Measurements from ENCODE around the gene C1orf21.

C1orf21 gene

DNA sequence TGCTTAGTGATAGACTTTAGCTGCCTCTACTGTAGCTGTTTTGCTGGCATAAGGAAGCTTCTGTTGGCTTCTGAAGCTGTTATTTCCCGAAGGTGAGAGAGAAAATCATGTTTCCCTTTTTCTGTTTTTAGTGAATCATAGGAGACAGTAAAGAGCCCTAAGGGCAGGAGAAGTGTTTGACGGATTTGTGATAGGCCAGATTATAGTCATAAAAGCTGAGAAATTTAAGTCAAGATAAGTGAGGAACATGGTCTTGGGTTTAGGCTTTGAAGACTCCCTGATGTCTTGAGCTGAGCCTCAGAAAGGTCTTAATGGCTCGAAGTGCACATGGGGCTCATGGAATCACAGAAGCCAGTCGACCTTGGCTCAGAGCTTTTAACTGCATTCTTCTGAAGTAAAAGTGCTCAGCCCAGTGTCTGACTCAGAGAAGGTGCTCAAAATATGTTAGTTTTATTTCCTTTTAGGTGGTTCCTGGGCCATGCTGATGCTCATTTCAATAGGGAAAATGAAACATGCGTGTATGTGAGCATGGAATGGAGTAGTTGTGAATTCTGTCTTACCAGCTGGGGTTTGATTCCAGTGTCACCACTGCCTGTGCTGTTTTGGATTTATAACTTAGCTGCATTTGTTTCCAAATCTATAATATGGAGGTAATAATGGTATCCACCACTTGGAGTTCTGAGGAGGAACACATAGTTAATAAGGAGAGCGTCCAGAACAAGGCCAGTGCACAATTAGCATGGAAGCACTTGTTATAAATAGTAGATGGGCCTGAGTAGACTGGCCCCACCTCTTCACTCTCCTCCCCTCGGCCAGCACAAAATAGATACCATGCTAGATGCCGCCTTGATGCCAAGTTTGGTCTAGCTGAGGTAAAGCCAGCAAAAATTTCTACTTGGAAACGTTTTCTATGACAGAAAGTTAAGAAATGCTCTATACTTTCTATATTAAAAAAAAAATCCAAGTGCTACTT is 99.2 kb downstream of the C1orf21 start:
- DNase-seq (ENCODE audit: low read depth in 2 of 2), result no peak

DNA sequence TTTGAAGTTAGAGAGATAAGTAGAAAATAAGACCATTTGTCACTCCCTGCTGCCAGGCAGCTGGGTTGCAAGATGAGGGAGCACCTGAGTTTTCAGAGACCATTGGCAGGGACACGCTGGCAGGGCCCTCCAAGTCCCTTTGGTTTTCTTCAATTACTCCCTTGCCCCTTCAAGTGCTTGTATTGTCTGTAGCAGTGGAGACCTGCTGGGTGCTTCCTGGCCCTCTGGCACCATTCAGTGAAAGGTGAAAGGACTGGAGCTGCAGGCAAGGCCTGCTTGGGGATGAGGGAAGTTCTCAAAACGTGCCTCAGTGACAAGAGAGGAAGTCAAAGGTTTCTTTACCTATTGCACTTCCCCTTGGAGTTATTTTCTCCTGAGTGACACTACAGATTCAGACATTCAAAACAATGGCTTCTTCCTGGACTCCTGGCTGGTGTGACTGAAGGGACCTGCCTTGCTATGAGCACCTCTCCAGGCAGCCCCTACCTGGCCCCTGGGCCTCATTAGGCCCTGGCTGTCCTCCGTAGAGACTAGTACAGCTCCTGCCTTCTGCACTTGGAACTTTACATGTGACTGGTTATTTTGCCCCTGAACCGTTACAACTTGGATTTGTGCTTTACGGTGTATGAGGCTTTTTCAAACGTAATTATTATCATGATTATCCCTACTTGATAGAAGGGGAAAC is 100.1 kb downstream of the C1orf21 start:
- no peak for DNase-seq (ENCODE audit: low read depth in 2 of 2)

DNA sequence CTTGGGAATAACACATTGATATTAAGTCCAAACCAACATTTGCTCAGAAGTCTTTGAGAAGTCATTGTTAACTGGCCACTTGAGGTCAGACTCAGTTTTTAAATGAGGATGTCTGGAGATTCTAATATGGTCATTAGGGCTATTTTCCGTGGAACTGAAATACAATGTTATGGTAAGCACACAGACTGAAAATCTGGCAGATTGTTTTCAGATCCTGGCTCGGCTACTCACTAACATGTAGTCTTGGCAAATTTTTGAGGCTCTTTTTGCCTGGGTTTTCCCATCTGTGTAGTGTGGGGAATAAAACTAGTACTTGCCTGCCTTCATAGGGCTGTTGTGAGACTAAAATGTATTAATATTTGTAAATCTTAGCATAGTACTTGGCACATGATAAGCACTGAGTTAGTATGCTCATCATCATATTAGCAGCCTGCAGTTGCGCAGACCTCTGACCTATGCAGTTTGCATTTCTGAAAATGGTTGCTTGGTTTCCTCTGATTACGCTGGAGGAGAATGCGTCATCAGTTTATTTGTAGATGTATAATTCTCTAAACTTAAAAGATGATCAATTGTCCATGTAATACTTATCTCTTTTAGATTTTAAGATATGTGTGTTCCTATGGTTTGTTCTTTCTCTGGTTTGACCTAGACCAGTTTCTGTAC is 100.8 kb downstream of the C1orf21 start:
- no peak for DNase-seq (ENCODE audit: low read depth in 2 of 2)

DNA sequence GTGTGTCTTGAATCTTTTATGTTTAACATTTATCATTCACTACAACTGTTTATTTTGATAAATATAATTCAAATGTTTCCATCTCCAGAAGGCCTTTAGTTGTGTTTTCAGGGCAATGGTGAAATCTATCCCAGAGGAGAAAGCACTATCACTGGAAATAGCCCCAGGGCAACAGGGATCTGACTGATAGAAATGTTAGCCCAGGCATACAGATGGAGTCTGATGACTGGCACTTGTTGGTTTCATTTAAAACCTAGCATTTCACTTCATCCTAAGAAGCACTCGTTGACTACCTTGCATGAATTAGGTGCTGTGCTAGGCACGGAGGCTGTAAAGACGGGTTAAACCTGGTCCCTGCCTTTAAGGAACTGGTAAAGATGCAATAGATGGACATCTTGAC is 103.1 kb downstream of the C1orf21 start:
- no peak for DNase-seq (ENCODE audit: low read depth in 2 of 2)

DNA sequence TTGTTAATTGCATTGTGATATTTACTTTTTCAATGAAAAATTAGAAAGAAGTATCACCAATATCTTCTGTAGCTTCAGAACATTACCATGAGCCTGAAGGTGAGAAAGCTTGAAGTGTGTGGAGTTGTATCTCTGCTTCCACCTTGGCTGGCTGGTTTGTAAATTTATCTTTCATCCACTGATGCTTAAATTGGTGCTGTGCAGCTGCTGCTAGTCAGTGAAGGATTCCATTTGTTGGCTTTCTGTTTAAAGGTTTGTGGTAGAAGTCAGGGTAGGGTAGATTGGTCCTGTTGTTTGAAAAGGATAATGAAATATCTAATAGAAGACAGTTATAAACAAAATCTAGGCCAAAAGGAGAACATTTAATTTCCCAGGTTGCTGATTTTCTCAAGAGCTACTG is 105.7 kb downstream of the C1orf21 start:
- no peak for DNase-seq (ENCODE audit: low read depth in 2 of 2)

DNA sequence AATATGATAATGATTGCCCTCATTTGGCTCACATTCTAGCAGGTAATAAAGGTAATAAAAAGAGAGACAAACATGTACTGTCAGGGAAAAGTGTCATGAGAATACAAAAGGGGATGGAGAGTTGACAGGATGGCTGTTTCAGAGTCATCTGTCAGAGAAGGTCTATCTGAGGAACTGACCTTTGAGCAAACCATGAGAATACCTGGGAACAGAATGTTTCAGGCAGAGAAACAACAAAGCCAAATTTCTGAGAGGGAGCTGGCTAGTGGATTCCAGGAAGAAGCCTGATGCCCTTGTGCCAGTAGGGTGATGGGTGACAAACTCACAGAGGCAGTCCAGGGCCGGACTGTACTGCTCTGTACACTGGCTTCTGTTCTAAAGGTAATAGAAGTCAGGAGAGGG is 107.2 kb downstream of the C1orf21 start:
- no peak for DNase-seq (ENCODE audit: low read depth in 2 of 2)

DNA sequence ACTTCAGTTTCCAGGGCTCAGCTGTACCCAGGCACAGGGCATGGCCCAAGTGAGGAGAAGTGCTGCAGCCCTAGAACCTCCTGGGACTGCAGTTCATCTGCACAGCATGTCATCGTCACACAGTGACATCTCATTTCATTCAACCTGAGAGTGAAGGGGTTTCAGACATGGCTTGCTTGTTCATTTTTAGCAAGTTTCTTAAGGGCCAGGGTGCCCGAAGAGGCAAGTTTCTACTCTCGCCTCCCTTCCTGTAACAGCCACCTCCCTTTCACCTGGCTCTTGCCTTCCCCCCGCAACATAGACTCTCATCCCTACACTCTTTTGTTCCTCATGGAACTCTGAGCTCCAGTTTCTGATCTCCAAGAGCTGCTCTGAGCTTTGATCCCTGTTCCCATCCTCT is 108.1 kb downstream of the C1orf21 start:
- DNase-seq (ENCODE audit: low read depth in 2 of 2), result no peak

DNA sequence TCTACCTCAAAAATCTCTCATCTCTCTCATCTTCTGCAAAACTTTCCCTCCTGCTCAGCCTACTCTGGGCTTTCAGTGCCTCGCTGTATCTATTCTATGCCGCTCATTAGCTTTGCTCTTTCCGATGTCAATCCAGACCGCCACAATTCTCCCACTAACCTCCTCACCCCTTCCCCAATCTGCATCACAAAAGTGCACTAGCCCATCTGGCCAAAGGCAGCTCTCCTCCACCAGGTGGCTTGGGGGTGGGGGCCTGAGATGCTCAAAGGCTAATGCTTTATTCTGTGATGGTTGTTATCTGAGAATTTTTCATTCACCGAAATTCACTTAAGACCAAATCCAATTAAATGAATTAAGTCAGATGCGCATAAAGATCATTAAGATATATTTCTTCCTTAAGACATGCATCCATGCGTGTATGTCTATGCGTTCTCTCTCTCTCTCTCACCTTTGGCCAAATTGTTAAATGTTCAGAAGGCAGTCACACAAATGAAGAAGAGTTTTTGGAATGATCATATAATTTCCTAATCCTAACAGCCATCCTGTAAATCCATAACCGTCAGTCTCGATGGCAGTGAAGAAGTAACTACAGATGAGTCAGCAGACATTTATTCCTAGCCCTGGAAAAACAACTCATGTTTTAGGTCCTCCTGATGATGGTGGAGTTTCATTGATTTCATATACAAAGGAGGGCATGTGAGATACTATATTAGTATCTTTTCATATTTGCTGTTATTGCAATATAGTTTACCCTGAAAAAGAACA is 111.3 kb downstream of the C1orf21 start:
- DNase-seq (ENCODE audit: low read depth in 2 of 2), result no peak

DNA sequence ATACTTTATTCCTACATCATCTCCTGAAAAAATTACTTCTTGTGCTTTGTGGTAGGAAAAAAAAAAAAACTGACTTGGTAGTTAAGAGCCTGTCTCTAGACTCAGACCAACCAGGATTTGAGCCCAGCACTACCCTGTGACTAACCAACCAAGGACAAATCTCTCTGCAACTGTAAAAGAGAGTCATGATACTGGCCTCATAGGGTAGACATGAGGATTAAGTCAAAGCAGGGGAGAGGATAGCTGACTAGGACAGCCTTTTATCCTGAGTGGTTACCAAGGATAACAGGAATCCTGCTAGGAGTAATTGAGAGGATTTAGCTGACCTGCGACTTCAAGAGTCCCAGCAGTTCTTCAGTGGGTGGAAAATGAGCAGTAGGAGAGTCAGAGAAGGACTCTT is 112.8 kb downstream of the C1orf21 start:
- DNase-seq (ENCODE audit: low read depth in 2 of 2), result no peak

DNA sequence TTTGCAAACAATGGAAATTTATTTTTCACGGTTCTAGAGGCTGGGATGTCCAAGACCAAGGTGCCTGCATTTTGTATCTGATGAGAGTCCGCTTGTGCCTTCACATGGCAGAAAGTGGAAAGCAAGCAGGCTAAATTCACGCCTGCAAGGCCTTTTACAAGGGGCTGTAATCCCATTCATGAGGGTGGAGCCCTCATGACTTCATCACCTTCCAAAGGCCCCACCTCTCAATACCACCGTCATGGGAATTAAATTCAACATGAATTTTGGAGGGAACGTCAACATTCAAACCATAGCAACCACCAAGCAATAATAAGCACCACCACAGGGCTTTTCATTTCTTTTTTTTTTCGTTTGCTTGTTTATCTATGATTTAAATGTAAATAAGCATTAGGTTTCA is 115.3 kb downstream of the C1orf21 start:
- DNase-seq (ENCODE audit: low read depth in 2 of 2), result no peak

DNA sequence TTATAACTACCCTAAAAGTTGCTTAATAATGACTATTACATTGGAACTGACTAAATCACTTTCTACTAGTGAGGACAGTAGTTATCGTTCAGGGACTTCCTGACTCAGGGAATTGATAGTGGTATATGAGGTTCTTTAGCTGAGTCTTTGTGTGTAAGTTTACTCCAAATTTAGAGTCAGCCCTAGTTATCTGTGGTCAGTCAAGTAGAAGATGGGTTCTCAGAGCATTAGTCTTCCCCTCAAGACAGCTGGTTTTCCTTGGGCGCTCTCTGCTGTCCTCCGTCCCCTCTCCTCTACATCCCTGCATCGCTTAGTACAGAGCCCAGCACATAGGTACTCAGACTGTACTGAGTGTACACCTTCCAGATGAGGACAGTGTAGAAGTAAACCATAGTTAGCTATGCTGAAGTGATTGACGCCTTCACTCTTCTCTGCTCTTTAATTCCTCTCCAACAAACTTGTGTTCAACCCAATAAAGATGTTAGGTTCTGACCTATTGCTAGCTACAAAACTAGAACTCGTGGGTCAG is 116.5 kb downstream of the C1orf21 start:
- no peak for DNase-seq (ENCODE audit: low read depth in 2 of 2)

DNA sequence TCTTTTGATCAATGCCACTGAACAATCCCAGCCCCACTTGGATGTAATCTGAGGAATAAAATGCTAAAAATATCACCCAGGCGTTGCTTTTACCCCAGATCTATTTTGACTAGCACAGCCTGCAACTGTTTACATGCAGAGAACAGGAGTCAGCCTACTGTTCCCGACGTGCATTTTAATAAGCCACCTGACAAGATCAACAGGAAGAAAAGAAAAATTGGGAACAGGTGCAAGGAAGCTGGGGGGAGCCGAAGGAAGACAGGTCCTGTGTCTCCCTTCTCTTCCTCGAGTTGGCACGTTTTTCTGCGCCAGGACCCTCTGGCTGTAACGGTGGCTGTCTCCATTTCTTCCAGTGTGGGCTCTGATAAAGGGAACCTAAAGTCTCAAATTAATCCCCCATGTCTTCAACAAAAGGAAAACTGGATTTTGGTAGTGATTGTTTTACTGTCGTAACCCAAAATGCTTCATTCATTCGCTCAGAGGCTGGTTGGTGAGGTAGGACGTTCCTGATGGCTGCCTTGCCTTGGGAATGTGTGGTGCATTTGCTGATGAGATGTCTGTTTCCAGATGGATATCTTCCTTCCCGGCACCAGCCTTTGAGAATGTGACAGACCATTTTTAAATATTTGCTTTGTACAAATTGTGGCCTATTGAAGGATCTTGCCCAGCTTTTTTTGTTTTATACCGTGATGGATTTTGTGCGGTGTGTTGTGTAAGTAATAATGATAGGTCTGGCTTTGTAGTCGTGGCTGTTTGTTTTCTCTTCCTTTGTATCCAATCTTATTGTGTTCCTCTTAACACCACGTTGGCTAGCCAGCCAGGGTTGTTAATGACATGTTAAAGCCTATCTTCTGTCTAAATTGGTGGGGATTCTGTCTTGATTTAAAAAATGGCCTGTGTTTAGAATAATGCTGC is 117.5 kb downstream of the C1orf21 start:
- DNase-seq (ENCODE audit: low read depth in 2 of 2), result no peak

DNA sequence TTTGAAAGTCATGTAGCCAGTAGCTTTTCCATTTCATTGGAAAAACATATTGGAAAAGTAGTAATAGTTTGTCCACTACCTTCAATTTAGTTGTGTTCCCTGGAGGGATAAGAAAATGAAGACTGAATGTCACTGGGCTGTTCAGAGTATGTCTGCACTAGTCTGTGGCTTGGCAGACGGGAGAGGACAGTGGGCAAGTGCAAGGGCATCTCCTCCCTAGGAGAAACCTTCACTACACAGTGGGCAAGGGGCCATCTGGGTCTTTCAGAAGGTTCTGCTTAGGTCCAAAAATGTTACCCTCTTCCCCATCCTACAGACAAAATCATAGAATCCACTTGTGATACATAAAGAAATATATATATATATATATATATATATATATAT is 118.1 kb downstream of the C1orf21 start:
- DNase-seq (ENCODE audit: low read depth in 2 of 2), result no peak

DNA sequence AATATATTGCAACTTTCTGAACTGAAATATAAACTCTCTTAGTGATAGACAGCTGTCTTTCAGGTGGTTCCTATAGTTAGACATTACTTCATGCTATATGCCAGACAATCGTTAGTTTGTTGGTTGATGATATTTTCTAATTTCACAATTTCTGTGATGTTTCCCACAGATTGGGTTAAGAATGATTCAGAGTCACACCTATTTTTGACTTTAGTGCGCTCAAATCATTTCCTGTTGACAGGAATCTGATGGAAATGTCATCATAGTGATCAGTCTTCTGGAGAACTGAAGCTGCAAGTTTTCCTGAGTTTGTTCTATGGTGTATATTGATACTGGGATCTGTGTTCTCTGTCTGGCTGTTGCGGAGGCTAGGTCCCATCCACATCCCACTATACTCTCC is 119.7 kb downstream of the C1orf21 start:
- DNase-seq (ENCODE audit: low read depth in 2 of 2), result no peak

DNA sequence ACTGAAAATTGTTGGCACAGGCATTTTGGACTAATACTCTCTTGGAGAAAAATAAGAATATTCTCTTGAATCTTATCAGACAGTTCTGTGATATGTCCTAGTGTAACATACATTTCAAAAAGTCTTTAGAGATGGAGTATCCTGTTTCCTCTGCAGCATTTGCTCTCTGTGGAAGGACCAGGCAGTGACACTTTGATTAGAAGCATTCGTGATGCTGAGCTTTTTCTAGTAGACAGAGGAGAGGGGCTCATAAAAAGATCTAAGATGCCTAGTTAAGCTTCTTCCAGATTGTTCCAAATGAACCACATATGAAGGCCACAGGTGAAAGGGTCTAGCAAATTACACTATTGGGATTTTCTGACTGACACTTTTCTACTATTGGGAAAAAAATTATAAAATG is 120.3 kb downstream of the C1orf21 start:
- no peak for DNase-seq (ENCODE audit: low read depth in 2 of 2)

DNA sequence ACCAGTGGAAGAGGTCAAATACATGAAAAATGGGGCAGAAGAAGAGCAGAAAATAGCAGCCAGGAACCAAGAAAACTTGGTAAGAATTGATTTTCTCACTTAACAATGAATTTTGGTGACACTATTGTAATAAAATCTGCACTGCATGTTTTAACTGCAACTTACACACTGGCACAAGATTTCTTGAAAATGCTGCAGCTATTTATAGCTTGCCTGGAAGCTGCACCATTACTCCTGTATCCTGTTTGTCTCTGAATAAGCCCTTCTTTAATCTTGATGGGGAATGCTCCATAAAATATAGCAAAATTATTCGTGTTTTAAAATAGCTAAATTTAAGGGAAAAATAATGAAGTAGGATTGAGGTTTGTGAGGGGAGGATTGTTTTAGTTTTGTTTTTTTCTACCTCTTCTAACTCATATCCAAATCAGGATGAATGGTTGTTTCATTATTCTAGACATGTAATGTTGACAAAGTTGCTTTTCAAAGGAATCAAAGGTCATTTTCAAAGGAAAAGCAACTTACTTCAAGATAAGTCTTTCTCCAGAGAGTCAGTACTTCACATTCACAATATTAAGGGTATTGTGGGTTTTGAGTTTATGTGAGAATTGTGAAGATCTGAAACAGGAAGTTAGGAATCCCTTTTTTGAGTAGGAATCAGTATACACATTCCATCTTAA is 120.9 kb downstream of the C1orf21 start:
- DNase-seq (ENCODE audit: low read depth in 2 of 2), result no peak

DNA sequence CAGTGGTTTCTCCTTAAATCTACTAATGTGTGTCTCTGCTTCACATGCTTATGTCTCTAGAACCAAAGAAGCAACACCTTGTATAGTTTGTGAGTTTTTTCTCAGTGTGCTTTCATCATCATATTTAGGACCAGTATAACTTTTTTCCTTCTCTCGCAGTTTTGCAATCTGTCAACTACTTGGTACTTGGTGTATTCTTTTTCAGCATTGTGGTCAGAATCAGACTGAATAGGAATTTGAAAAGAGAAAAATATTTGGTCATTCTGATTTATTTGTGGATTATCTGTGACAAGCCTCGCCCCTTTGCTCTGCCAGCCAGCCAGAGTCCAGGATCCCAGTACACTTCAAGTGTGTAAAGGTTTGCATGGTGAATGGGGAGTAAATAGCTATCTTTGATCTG is 122.3 kb downstream of the C1orf21 start:
- DNase-seq (ENCODE audit: low read depth in 2 of 2), result no peak

DNA sequence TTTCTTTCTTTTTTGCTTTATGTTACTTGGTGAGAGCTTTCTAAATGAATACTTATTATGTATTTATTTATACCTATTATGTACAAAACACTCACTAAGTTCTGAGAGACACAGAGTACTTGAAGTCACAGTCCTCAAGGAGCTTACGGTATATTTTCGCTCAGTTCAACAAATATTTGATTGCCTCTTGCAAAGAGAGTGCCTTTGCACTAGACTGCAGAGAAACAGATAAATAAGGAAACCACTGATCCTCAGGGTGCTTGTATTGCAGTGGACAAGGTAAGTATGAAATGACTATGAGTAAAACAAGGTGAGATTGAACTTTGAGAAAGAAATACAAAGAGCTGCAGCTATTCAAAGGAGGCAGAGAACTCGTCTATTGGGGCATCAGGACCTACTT is 123.3 kb downstream of the C1orf21 start:
- no peak for DNase-seq (ENCODE audit: low read depth in 2 of 2)

DNA sequence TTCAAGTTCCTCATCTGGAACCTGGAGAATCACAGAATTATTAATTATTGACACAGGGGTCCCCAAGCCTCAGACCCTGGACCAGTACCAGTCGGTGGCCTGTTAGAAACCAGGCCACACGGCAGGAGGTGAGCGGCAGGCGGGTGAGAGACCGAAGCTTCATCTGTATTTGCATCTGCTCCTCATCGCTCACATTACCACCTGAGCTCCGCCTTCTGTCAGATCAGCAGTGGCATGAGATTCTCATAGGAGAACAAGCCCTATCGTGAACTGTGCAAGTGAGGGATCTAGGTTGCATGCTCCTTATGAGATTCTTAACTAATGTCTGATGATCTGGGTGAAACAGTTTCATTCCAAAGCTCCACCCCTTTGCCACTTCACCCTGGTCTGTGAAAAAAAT is 125.9 kb downstream of the C1orf21 start:
- no peak for DNase-seq (ENCODE audit: low read depth in 2 of 2)

DNA sequence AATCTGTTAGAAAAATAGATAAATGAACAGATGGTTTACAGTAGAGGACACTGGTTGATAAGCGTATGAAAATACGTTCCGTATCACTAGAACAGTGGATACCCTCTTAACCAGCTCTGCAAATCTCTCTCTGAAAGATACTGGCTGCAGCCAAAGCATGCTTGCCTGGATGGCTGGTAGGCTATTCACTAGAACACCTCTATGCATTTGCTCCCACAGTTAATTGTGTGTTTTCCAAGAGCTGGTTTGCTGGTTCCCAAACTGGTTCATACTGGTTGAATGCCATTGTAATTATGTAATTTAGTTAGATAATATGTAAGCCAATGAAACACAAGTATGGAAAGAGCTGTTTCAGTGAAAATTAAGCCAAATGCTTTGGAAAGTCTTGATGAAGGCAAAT is 126.6 kb downstream of the C1orf21 start:
- DNase-seq (ENCODE audit: low read depth in 2 of 2), result no peak

All from stimulated activated CD8-positive, alpha-beta memory T cell treated with anti-CD3 and anti-CD28 coated beads, Interleukin-15, amount 100 ng/mL, for 48 hours (primary cell).